Mesenteric fat pad (tissue), 1 donor: ENCODE data around the gene PPARA. TPM values are rescaled to one million over a fixed set of nuclear protein-coding genes. Genes with fewer than 3 reads are reported as not detected.

Experiments used
- DNase-seq: peaks from one replicate; pipeline ENCODE4 v3.0.0-alpha.2; 2020; ENCODE audit warnings: low spot score
- total RNA-seq: library from RNA; stranded (reverse); fragmentation: NEBNext Ultra II Directional; extraction: Animal tissue kit (Norgen Biotek cat#: 25700); gene quantifications from one replicate; pipeline ENCODE4 v1.2.1, GENCODE V29; 2021
- donor health status: DM: yes; HTN: yes; CAD: no.

The PPARA gene
- total RNA-seq, 1 donor from 2014 or later = 37.6 TPM

DNA sequence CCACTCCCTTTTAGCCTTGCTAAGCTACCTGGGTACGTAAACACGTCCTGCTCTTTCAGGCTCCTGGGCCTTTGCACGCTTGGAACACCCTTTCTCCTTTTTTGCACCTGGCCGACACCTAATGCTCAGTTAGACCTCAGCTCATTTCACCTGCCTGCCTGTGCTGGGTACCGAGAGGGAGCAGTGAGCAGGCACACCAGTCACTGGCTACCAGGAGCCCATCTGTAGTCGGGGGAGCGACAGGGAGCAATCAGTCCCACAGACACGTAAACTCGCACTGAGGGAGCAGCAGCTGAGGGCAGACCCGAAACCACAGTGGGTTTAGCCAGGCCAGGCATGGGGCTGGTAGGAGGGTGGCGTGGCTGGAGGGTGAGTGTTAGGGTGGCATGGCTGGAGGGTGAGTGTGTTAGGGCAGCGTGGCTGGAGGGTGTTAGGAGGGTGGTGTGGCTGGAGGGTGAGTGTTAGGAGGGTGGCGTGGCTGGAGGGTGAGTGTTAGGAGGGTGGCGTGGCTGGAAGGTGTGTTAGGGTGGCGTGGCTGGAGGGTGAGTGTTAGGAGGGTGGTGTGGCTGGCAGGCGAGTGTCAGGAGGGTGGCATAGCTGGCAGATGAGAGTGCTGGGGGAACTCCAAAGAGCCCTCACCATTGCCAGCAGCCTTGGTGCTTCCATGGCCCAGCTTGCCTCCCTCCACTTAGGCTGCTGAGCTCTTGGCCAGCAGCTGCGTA is 140.0 kb downstream of the PPARA start:
- no peak for DNase-seq

- no peak for DNase-seq
Observed at GRCh38 chr22:46290843-46291785, 140.8 kb downstream of the PPARA start.

DNA sequence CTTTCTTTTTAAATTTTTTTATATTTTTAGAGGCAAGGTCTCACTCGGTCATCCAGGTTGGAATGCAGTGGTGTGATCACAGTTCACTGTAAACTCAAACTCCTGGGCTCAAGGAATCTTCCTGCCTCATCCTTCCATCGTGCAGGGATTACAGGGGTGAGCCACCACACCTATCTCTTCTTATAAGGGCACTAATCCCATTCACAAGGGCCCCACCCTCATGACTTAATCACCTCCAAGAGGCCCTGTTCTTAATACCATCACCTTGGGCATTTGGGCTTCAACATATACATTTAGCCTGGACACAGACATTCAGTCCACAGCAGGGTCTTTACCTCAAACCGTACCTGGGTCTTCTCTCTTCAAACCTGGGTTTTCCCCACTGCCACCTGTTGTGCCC is 141.8 kb downstream of the PPARA start:
- no peak for DNase-seq

DNA sequence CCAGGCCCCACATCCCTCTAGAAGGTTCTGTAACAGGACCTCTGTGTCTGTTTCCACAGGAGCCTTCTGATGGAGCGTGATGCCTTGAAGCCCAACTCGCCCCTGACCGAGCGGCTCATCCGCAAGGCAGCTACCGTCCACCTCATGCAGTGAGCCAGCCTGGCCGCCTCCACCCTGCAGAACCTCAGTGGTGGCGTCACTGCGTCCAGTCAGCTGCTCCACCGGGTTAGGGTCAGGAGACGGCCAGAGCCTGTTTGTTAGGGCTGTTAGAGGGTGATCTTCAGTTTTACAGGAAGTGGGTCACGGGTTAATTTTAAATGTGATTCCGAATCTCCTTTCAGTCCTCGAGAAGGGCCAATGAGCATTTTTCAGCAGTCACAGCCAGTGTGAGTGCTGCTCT is 142.4 kb downstream of the PPARA start:
- no peak for DNase-seq

Other genes with a start within 250 kb of the PPARA start
- not detected for gene WNT7B, start 173.4 kb upstream of the PPARA start, total RNA-seq
- 7.6 TPM for gene CDPF1, start 99.8 kb downstream of the PPARA start, total RNA-seq
- gene PKDREJ, start 112.8 kb downstream of the PPARA start, total RNA-seq = not detected
- gene TTC38, start 117.5 kb downstream of the PPARA start, total RNA-seq = 39.4 TPM
- gene GTSE1, start 146.3 kb downstream of the PPARA start, total RNA-seq = 0.39 TPM
- gene TRMU, start 185.2 kb downstream of the PPARA start, total RNA-seq = 30.7 TPM